ENCODE data around the gene OLFM2. TPM values are rescaled to one million over a fixed set of nuclear protein-coding genes. Genes with fewer than 3 reads are reported as not detected.

Gene OLFM2
- total and polyA plus RNA-seq, 3 donors from 2014 or later: 15.9 to 27.0 (median 22.5) TPM

DNA sequence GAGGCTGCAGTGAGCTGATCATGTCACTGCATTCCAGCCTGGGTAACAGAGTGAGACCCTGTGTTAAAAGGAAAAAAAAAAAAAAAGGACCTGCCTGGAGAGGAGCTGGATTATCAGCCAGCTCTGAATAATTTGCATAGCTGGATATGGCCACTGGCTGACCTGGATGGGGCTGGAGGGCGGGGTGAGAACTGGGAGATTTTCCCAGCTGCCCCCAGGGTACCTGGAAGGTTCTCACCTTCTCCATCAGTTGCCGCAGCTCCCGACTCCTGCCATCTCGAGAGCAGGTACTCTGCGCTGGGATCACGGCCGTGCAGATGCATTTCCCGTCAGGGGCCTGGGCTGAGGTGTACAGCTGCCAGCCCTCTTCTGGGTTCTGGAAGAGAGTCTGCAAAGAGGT is 75.9 kb downstream of the OLFM2 start:
- TF ChIP-seq CTCF (IDR thresholded peaks at IDR 0.05) (no peak), POLR2A (IDR thresholded peaks at IDR 0.05) (no peak)
- no peak for DNase-seq
- Histone ChIP-seq H3K9me3 (no peaks in the 10 kb centered on the region), H3K27ac (no peak overlapping the region), H3K27me3 (no peaks in the 10 kb centered on the region), H3K36me3 (ENCODE audit: low read depth, missing control alignments) (no peaks in the 10 kb centered on the region), H3K4me3 (no peak overlapping the region), H3K4me1 (no peaks in the 10 kb centered on the region)
- intact Hi-C loops (cut with DNase I; ENCODE audit: low total_unique reads): no loop called here
- WGBS, 2 donors: 93 to 100% methylated on average over 2 to 8 of the region's 8 CpGs

DNA sequence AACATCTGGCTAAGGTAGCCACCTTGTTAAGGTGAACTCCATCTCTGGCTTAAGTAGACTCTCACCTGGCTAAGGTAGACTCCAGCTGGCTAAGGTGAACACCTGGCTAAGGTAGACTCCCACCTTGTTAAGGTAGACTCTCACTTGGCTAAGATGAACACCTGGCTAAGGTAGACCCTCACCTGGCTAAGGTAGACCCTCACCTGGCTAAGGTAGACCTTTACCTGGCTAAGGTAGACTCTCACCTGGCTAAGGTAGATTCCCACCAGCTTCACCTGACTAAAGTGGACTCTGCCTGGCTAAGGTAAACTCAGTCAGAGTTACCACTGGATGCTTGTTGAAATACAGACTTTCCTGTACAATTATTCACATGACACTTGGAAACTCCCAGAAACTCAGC is 77.5 kb downstream of the OLFM2 start:
- Histone ChIP-seq H3K4me3 (no peak overlapping the region), H3K36me3 (ENCODE audit: low read depth, missing control alignments) (no peaks in the 10 kb centered on the region), H3K4me1 (no peaks in the 10 kb centered on the region), H3K9me3 (no peaks in the 10 kb centered on the region), H3K27me3 (no peaks in the 10 kb centered on the region), H3K27ac (no peak overlapping the region)
- intact Hi-C loops (cut with DNase I; ENCODE audit: low total_unique reads): no loop called here
- no peak for DNase-seq
- TF ChIP-seq CTCF (IDR thresholded peaks at IDR 0.05) (no peak), POLR2A (IDR thresholded peaks at IDR 0.05) (no peak)

- Histone ChIP-seq H3K4me1 (no peaks in the 10 kb centered on the region), H3K4me3 (no peak overlapping the region), H3K9me3 (no peaks in the 10 kb centered on the region), H3K27me3 (no peaks in the 10 kb centered on the region), H3K27ac (no peak overlapping the region), H3K36me3 (ENCODE audit: low read depth, missing control alignments) (no peaks in the 10 kb centered on the region)
- intact Hi-C loops (cut with DNase I; ENCODE audit: low total_unique reads): no loop called here
- WGBS, 2 donors: 87 to 90% methylated on average over 10 of the region's 10 CpGs
- TF ChIP-seq CTCF (IDR thresholded peaks at IDR 0.05) (no peak), POLR2A (IDR thresholded peaks at IDR 0.05) (no peak)
- no peak for DNase-seq
Observed at GRCh38 chr19:9857920-9858746, 78.2 kb downstream of the OLFM2 start.

- Histone ChIP-seq H3K36me3 (ENCODE audit: low read depth, missing control alignments) (no peaks in the 10 kb centered on the region), H3K9me3 (no peaks in the 10 kb centered on the region), H3K4me3 (no peak overlapping the region), H3K27ac (no peak overlapping the region), H3K27me3 (no peaks in the 10 kb centered on the region), H3K4me1 (no peaks in the 10 kb centered on the region)
- DNase-seq: no peak
- TF ChIP-seq CTCF (IDR thresholded peaks at IDR 0.05): no peak
- TF ChIP-seq POLR2A (IDR thresholded peaks at IDR 0.05): no peak
- intact Hi-C loops (cut with DNase I; ENCODE audit: low total_unique reads): no loop called here
- 94% methylated on average over 12 to 13 of the region's 13 CpGs for WGBS, 2 donors
Observed at GRCh38 chr19:9857076-9857721, 79.1 kb downstream of the OLFM2 start.
